ENCODE data around the gene CCDC134. TPM values are rescaled to one million over a fixed set of nuclear protein-coding genes. Genes with fewer than 3 reads are reported as not detected.

The CCDC134 gene
- total RNA-seq, 4 donors from 2014 or later: 6.5 to 9.6 (median 8.2) TPM

- no peaks in the 10 kb centered on the region for H3K27me3 ChIP-seq
- no peak for TF ChIP-seq POLR2A (IDR thresholded peaks at IDR 0.05)
- TF ChIP-seq, protein P1, sequence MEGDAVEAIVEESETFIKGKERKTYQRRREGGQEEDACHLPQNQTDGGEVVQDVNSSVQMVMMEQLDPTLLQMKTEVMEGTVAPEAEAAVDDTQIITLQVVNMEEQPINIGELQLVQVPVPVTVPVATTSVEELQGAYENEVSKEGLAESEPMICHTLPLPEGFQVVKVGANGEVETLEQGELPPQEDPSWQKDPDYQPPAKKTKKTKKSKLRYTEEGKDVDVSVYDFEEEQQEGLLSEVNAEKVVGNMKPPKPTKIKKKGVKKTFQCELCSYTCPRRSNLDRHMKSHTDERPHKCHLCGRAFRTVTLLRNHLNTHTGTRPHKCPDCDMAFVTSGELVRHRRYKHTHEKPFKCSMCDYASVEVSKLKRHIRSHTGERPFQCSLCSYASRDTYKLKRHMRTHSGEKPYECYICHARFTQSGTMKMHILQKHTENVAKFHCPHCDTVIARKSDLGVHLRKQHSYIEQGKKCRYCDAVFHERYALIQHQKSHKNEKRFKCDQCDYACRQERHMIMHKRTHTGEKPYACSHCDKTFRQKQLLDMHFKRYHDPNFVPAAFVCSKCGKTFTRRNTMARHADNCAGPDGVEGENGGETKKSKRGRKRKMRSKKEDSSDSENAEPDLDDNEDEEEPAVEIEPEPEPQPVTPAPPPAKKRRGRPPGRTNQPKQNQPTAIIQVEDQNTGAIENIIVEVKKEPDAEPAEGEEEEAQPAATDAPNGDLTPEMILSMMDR (IDR thresholded peaks at IDR 0.05): peak; percentile 35 to 80 (median 50)
- H3K9me3 ChIP-seq: no peaks in the 10 kb centered on the region
- H3K36me3 ChIP-seq: peaks cover 0 to 20% (median 0%) of the 10 kb centered on the region in 3 donors
- H3K27ac ChIP-seq: no peak overlapping the region
- DNase-seq (ENCODE audit: low spot score in 2 of 2): peak in 1 of 2 donors; percentile 64
- no peak overlapping the region for H3K4me3 ChIP-seq
- peaks cover 0 to 32% (median 22%) of the 10 kb centered on the region in 4 donors for H3K4me1 ChIP-seq
- WGBS, 2 donors: 91 to 96% methylated on average over 3 of the region's 3 CpGs
These were observed 22.0 kb downstream of the CCDC134 start for GRCh38 chr22:41822317-41823057.

GRCh38 chr22:41823797-41824196 is 23.3 kb downstream of the CCDC134 start:
- Histone ChIP-seq H3K4me3 (no peak overlapping the region), H3K4me1 (peaks cover 0 to 32% (median 24%) of the 10 kb centered on the region in 4 donors), H3K36me3 (peaks cover 0 to 8% (median 0%) of the 10 kb centered on the region in 3 donors), H3K9me3 (no peaks in the 10 kb centered on the region), H3K27ac (no peak overlapping the region), H3K27me3 (no peaks in the 10 kb centered on the region)
- 77 to 81% methylated on average over 6 of the region's 6 CpGs for whole genome bisulfite sequencing, 2 donors
- DNase-seq (ENCODE audit: low spot score in 2 of 2): no peak
- TF ChIP-seq EP300 (IDR thresholded peaks at IDR 0.05): no peak
- TF ChIP-seq, protein P1 (IDR thresholded peaks at IDR 0.05): no peak
- TF ChIP-seq POLR2A (IDR thresholded peaks at IDR 0.05): no peak

DNA sequence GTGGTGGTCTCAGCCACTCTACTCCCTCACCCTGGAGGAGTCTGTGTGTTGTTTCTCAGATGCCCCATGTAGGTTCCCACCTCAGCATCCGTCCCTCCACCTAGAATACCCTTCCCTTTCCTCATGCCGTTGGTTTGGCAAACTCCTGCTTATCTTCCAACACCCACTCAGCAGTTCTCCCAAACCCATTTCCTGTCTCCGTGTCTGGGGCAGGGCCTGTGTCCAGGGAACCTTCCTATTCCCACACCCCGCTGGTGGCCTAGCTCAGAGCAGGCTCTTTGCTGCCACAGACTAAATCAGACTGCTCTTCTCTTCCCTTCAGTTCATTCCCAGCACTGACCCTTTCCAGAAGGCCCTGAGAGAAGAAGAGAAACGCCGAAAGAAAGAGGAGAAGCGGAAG is 24.9 kb downstream of the CCDC134 start:
- no peaks in the 10 kb centered on the region for H3K9me3 ChIP-seq
- WGBS, 2 donors: 51 to 55% methylated on average over 7 of the region's 7 CpGs
- H3K27ac ChIP-seq: peak overlapping the region; percentile 9 to 85 (median 62)
- H3K36me3 ChIP-seq: no peaks in the 10 kb centered on the region
- peaks cover 0 to 32% (median 24%) of the 10 kb centered on the region in 4 donors for H3K4me1 ChIP-seq
- TF ChIP-seq POLR2A (IDR thresholded peaks at IDR 0.05) (no peak), EP300 (IDR thresholded peaks at IDR 0.05) (no peak)
- TF ChIP-seq, protein P1 (IDR thresholded peaks at IDR 0.05): no peak
- no peak for DNase-seq (ENCODE audit: low spot score in 2 of 2)
- H3K4me3 ChIP-seq: no peak overlapping the region
- no peaks in the 10 kb centered on the region for H3K27me3 ChIP-seq

- TF ChIP-seq POLR2A (IDR thresholded peaks at IDR 0.05) (no peak), EP300 (IDR thresholded peaks at IDR 0.05) (no peak)
- TF ChIP-seq, protein P1 (IDR thresholded peaks at IDR 0.05): no peak
- Histone ChIP-seq H3K4me3 (no peak overlapping the region), H3K27ac (peak overlapping the region; percentile 9 to 85 (median 62)), H3K4me1 (peaks cover 0 to 33% (median 24%) of the 10 kb centered on the region in 4 donors), H3K9me3 (no peaks in the 10 kb centered on the region), H3K27me3 (no peaks in the 10 kb centered on the region), H3K36me3 (no peaks in the 10 kb centered on the region)
- DNase-seq (ENCODE audit: low spot score in 2 of 2): no peak
- WGBS, 2 donors: 60% methylated on average over 3 of the region's 3 CpGs; no CpG with 5 or more reads in 1 of the 2 donors
These were observed 25.5 kb downstream of the CCDC134 start for GRCh38 chr22:41826021-41826420.

Measured in tibial nerve (tissue), 4 donors.